Stimulated activated CD8-positive, alpha-beta memory T cell treated with anti-CD3 and anti-CD28 coated beads, Interleukin-4, amount 100 ng/mL, for 4 hours (primary cell): Measurements from ENCODE around the gene EIF3J.

Source experiments
- DNase-seq, 2 donors: peaks; one replicate each; pipeline ENCODE4 v3.0.0-alpha.2; 2020; ENCODE audit warnings: low read depth in 2 of 2, low spot score in 1 of 2

EIF3J gene

GRCh38 chr15:44593042-44593736 is 56.2 kb downstream of the EIF3J start:
- DNase-seq: no peak

GRCh38 chr15:44595246-44595645 is 58.3 kb downstream of the EIF3J start:
- no peak for DNase-seq

- DNase-seq: no peak
Measured at GRCh38 chr15:44595656-44596510, 58.9 kb downstream of the EIF3J start.

DNA sequence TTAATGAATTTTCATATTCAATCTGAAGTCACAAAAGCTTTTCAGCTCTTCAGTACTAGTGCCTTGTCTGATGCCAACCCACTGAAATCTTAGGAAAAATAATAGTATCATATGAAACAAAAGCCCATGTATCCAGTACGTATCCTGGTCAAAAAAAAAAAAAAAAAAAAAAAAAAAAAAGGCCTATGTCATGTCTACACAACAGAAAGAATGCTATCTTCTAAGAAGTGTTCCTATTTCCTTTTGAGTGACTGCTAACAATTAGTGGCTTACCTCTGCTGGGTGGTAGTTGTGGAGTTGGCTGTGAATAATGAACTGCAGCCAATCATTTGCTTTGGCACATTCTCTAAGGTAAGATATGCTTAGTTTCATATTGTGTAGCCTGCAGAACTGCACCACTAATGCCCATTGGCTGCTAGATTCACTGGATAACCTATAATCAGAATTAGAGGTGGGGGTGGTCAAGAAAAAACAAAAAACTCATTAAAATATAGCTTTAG is 59.6 kb downstream of the EIF3J start:
- DNase-seq: no peak

DNA sequence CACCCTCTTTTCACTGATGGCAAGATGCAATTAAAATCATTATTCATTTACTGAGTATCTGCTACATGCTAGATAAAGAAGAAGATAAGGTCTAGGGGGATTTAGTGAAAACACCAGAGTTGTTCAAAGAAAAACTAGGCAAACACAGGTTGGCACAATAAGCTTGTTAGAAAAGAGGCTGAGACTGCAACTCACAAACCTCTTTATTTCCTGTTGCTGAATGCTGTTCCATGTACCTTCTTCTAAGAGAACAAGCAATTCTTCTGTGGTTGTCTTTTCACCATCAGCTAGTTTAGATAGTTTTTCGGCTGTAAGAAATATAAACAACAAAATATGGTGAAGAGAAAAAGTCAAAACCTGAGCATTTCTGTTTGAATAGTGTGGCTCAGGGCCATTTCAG is 61.1 kb downstream of the EIF3J start:
- no peak for DNase-seq

GRCh38 chr15:44598892-44599291 is 61.9 kb downstream of the EIF3J start:
- DNase-seq: no peak

DNA sequence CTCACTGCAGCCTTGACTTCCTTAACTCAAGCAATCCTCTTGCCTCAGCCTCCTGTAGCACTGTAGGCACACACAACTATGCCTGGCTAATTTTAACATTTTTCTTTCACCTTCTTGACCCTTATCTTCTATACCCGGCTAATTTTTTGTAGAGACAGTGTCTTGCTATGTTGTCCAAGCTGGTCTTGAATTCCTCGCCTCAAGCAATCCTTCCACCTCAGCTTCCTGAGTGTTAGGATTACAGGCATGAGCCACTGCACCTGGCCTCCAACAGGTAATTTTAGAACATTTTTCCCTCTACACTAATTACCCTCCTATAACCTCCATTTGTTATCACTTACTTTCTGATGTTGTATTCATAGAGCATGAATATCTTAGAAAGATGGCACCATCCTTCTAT is 66.2 kb downstream of the EIF3J start:
- no peak for DNase-seq

DNA sequence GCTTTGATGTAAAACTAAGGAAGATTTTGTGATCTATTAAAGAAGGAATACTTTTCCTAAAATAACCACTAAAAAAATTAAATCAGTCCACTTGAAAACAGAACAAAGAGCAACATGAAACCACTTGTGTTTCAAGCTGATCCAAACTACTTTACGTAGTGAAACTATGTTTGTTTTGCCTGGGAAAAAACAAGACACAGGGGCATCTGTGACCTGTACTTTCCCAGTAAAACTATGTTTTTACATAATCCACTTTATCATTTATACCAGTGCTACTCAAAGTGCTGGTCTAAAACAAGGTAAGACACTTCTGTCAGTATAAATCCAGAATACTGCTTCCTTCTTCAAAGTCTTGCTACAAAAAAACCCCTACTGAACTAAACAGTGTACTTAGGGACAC is 69.8 kb downstream of the EIF3J start:
- no peak for DNase-seq
